ENCODE results near the gene NDE1. TPM values are rescaled to one million over a fixed set of nuclear protein-coding genes. Genes with fewer than 3 reads are reported as not detected.

NDE1 gene
- total and polyA plus RNA-seq, 4 donors = 2.5 to 17.3 (median 4.4) TPM

GRCh38 chr16:15715221-15715620 lies 65.2 kb downstream of the NDE1 start:
- TF ChIP-seq FOXA1 (IDR thresholded peaks at IDR 0.05) (no peak), NR2F2 (IDR thresholded peaks at IDR 0.05) (no peak), ZBTB33 (IDR thresholded peaks at IDR 0.05) (no peak), JUND (IDR thresholded peaks at IDR 0.05) (no peak), HNF4G (IDR thresholded peaks at IDR 0.05) (no peak), RAD21 (IDR thresholded peaks at IDR 0.05) (no peak), HNF4A (conservative IDR thresholded peaks at IDR 0.05) (no peak), GABPA (IDR thresholded peaks at IDR 0.05 in 1 of 2, conservative IDR thresholded peaks at IDR 0.05 in 1 of 2) (no peak), SP1 (IDR thresholded peaks at IDR 0.05) (no peak), FOXA2 (IDR thresholded peaks at IDR 0.05) (no peak), TAF1 (conservative IDR thresholded peaks at IDR 0.05) (no peak), EGR1 (IDR thresholded peaks at IDR 0.05; ENCODE audit: low read depth in 2 of 2) (no peak), RXRA (IDR thresholded peaks at IDR 0.05) (no peak), REST (IDR thresholded peaks at IDR 0.05) (no peak), YY1 (IDR thresholded peaks at IDR 0.05) (no peak)
- TF ChIP-seq, protein P1, sequence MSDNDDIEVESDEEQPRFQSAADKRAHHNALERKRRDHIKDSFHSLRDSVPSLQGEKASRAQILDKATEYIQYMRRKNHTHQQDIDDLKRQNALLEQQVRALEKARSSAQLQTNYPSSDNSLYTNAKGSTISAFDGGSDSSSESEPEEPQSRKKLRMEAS (IDR thresholded peaks at IDR 0.05) = no peak
- TF ChIP-seq, protein P2, sequence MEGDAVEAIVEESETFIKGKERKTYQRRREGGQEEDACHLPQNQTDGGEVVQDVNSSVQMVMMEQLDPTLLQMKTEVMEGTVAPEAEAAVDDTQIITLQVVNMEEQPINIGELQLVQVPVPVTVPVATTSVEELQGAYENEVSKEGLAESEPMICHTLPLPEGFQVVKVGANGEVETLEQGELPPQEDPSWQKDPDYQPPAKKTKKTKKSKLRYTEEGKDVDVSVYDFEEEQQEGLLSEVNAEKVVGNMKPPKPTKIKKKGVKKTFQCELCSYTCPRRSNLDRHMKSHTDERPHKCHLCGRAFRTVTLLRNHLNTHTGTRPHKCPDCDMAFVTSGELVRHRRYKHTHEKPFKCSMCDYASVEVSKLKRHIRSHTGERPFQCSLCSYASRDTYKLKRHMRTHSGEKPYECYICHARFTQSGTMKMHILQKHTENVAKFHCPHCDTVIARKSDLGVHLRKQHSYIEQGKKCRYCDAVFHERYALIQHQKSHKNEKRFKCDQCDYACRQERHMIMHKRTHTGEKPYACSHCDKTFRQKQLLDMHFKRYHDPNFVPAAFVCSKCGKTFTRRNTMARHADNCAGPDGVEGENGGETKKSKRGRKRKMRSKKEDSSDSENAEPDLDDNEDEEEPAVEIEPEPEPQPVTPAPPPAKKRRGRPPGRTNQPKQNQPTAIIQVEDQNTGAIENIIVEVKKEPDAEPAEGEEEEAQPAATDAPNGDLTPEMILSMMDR (IDR thresholded peaks at IDR 0.05; ENCODE audit: low read depth, low read length, missing input control) = no peak
- TF ChIP-seq, protein P3, sequence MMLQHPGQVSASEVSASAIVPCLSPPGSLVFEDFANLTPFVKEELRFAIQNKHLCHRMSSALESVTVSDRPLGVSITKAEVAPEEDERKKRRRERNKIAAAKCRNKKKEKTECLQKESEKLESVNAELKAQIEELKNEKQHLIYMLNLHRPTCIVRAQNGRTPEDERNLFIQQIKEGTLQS (IDR thresholded peaks at IDR 0.05) = no peak
- WGBS = 98% methylated on average over 5 of the region's 5 CpGs
- no peaks in the 10 kb centered on the region for H3K9me3 ChIP-seq (ENCODE audit: control insufficient read depth in 4 of 4, low read length in 3 of 4)
- H3K27ac ChIP-seq (ENCODE audit: low read depth in 1 of 2, low read length in 2 of 2) = no peak overlapping the region
- H3K27me3 ChIP-seq (ENCODE audit: control insufficient read depth in 4 of 4, insufficient read depth in 4 of 4, low read length in 3 of 4) = no peaks in the 10 kb centered on the region
- no peak overlapping the region for H3K9ac ChIP-seq (ENCODE audit: low read depth in 1 of 2, low read length in 2 of 2)
- no peak for DNase-seq (ENCODE audit: low spot score)
- H3K4me1 ChIP-seq (ENCODE audit: control insufficient read depth in 4 of 4, insufficient read depth in 4 of 4, low read length in 3 of 4) = no peaks in the 10 kb centered on the region
- H3K4me3 ChIP-seq (ENCODE audit: low read depth in 1 of 3, low read length in 3 of 3) = no peak overlapping the region
- peaks cover 0 to 3% (median 0%) of the 10 kb centered on the region in 4 donors for H3K36me3 ChIP-seq (ENCODE audit: control insufficient read depth in 4 of 4, insufficient read depth in 3 of 4, low read depth in 1 of 4, low read length in 3 of 4)

Measured in liver (tissue), 9 donors.